ENCODE data around the gene SULT4A1. TPM values are rescaled to one million over a fixed set of nuclear protein-coding genes. Genes with fewer than 3 reads are reported as not detected.

Gene SULT4A1
- 0.08 TPM in 1 of 2 replicates, not detected in the other for total RNA-seq

DNA sequence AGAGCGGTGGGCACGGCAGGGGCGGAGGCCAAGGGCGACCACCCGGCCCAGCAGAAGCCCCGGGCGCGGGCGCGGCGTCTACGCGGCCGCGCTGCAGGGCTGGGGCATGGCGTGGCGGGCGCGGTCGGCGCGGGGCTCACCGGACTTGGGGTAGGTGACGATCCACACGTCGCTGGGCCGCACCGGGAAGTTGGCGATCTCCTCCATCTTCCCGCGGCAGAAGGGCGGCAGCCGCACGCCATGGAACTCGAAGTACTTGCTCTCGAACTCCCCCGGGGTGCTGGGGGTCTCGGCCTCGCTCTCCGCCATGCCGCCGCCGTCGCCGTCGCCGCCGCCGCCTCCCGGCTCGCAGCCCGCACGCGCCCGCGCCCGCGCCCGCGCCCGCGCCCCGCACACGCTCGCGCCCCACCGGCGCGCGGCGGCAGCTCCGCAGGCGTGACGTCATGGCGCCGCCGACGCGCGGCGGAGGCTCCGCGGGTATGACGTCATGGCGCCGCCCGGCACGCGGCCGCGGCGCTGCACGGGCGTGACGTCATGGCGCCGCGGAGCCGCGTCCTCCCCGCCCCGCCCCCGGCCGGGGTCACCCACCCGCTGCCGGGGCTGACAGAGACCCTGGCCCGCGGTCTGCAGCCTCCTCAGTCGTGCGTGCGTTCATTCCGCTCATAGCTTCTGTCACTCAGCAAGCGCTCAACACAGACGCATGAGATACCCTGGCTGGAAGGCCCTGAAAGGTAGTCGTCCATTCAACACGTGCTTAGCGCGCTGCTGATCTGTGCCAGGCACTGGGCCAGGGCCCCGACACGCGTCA, at the start of gene SULT4A1:
SULT4A1 (minus strand) TSS at position 440 of the 808 bp plus-strand sequence; CDS start at position 309, 131 bp downstream.

DNA sequence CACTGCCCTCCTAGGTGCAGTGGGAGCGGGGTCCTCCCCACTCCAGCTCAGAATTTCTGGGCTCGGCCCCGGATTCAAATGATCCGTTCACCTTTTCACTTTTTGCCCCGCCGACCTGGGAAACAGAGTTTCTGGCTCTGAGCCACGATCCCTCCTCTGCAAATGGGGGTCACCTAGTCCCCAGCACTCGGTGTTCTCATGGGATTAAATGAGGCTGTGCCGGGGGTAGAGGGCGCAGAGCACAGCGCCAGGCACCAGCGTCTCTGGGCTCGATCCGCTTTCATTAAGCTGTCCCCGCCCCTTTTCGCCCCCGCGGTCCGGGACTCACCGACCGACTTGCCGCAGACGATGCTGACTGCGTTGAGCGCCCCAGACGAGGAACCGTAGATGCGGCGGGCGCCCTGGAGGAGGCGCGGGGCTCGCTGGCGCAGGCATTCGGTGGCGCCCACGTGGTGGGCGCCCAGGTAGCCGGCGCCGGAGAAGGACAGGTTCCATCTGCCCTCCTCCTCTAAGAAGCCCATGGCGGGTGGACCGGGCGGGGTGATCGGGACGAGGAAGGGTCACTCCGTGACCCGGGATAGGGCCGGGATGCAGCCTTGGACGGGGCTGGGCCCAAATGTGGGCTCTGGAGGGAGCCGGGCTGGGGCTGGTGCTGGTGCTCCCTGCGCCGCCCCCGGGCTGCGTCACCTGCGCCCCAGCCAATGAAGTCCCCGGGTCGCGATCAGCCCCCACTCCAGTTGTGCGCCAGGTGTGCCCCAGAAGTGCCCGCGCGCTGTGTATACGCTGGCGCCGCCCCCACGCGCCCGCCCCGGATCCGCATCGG, 29.3 kb upstream of the SULT4A1 start, which contains the start of gene PNPLA5:
PNPLA5 (minus strand) TSS at position 654 of the 823 bp plus-strand sequence; CDS start at position 521, 133 bp downstream.

GRCh38 chr22:43812149-43812842, 50.0 kb downstream of the SULT4A1 start, which contains the start of gene EFCAB6:
Gene EFCAB6, minus strand, starts transcription at chr22:43812305. Its CDS starts 29,987 bp downstream, at chr22:43782318.

Other genes with a start within 250 kb of the SULT4A1 start
- gene EFCAB6, start 50.2 kb downstream of the SULT4A1 start, total RNA-seq, result 0.11 and 0.47 TPM in 2 replicates
- not detected in 2 replicates for gene PNPLA5, start 29.5 kb upstream of the SULT4A1 start, total RNA-seq
- gene PNPLA3, start 61.3 kb upstream of the SULT4A1 start, total RNA-seq, result 2.9 and 4.2 TPM in 2 replicates
- gene SAMM50, start 92.9 kb upstream of the SULT4A1 start, total RNA-seq, result 35.3 and 51.6 TPM in 2 replicates
- gene PARVB, start 161.8 kb upstream of the SULT4A1 start, total RNA-seq, result 36.5 and 49.3 TPM in 2 replicates